Fibroblast of pulmonary artery (primary cell): Measurements from ENCODE around the gene CTBP2.

Experiments used
- DNase-seq: peaks from one replicate; pipeline ENCODE4 v3.0.0-alpha.2; 2010; ENCODE audit warnings: low read depth
- H3K4me3 ChIP-seq: replicated peaks from 2 replicates; pipeline ENCODE4 v1.5.1; 2011; ENCODE audit warnings: low read depth, mild to moderate bottlenecking, control low read depth, low read length, moderate library complexity
- TF ChIP-seq, protein P1 (sequence below): IDR thresholded peaks from 2 replicates; pipeline ENCODE4 v1.5.1; 2011; ENCODE audit warnings: mild to moderate bottlenecking, control low read depth, low read length, inconsistent platforms; ENCODE audit errors: missing control alignments

Gene CTBP2

DNA sequence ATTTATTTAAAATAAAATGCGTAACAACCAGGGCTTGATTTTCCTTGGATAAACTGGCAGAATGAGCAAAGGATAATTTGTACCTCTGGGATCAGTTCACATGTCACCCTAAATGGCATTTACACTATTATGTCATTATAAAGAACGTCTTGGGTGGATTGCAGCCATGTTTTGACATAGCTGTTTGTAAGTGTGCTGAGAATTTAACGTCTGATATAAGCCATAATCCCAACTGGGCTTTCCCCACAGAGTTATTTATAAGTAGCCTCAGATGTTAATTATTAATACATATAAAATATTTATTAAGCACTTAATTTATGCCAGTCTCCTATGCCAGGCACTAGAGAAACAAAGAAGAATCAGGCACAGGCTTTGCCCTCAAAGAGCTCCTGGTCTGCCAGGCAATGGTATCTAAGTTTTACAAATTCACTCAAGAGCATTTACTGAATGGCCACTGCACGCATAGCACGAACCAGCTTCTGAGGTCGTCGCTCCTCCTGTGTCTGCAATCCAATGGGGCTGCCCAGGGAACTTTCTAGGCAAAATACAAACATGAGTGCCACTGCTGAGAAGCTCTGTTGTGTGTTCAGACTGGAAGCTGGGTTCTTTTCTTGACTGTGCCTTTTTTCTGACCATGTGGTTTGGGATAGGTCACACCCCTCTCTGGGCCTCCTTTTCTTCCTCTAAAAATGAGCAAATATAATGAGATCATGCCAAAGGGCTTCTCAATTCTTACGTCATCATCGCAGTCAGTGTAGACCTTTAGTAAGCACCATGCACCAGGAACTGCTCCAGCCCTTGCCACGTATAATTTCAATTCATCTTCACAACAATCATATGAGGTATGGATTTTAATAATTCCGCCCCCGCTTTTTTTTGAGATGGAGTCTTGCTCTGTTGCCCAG lies 11.3 kb upstream of the CTBP2 start:
- no peak for DNase-seq
- TF ChIP-seq, protein P1, sequence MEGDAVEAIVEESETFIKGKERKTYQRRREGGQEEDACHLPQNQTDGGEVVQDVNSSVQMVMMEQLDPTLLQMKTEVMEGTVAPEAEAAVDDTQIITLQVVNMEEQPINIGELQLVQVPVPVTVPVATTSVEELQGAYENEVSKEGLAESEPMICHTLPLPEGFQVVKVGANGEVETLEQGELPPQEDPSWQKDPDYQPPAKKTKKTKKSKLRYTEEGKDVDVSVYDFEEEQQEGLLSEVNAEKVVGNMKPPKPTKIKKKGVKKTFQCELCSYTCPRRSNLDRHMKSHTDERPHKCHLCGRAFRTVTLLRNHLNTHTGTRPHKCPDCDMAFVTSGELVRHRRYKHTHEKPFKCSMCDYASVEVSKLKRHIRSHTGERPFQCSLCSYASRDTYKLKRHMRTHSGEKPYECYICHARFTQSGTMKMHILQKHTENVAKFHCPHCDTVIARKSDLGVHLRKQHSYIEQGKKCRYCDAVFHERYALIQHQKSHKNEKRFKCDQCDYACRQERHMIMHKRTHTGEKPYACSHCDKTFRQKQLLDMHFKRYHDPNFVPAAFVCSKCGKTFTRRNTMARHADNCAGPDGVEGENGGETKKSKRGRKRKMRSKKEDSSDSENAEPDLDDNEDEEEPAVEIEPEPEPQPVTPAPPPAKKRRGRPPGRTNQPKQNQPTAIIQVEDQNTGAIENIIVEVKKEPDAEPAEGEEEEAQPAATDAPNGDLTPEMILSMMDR: no peak
- H3K4me3 ChIP-seq: no peak overlapping the region

DNA sequence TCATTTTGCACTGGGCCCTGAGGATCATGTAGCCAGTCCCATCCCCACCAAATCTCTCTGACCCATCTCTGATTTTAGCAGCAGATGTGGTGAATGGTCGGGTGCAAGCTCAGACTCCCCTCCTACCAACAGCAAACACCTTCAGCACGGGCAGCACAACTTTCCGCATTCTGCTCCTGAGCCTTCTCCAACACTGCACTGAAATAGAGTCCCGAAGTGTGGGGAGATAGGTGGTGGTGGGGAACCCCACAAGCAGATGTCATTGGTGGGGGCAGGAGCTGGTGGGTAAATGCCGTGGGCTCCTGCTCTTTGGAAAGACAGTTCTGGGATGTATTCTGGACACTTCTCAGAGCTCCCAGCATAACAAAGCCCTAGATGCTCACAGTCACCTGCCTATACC lies 9.6 kb upstream of the CTBP2 start:
- H3K4me3 ChIP-seq: no peak overlapping the region
- no peak for DNase-seq
- TF ChIP-seq, protein P1: no peak

- no peak for DNase-seq
- TF ChIP-seq, protein P1: no peak
- no peak overlapping the region for H3K4me3 ChIP-seq
Measured at GRCh38 chr10:125169279-125169678, 8.9 kb upstream of the CTBP2 start.

DNA sequence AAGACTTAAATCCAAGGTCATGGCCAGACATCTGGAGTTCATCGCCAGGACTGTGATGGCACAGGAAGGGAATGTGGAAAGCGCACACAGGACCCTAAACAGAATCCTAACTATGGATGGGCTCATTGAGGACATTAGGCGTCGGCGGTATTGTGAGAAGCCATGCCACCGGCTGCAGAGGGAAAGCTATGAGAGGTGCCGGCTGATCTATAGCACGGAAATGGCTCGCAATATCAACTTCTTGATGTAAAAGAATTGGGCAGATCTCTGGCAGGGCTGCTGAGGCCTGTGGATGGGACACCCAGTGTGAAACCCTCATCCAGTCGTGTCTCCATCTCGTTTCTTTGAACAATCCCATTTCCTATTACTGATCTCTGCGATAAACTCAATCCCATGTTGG lies 6.3 kb upstream of the CTBP2 start:
- no peak for DNase-seq
- no peak overlapping the region for H3K4me3 ChIP-seq
- TF ChIP-seq, protein P1: no peak

DNA sequence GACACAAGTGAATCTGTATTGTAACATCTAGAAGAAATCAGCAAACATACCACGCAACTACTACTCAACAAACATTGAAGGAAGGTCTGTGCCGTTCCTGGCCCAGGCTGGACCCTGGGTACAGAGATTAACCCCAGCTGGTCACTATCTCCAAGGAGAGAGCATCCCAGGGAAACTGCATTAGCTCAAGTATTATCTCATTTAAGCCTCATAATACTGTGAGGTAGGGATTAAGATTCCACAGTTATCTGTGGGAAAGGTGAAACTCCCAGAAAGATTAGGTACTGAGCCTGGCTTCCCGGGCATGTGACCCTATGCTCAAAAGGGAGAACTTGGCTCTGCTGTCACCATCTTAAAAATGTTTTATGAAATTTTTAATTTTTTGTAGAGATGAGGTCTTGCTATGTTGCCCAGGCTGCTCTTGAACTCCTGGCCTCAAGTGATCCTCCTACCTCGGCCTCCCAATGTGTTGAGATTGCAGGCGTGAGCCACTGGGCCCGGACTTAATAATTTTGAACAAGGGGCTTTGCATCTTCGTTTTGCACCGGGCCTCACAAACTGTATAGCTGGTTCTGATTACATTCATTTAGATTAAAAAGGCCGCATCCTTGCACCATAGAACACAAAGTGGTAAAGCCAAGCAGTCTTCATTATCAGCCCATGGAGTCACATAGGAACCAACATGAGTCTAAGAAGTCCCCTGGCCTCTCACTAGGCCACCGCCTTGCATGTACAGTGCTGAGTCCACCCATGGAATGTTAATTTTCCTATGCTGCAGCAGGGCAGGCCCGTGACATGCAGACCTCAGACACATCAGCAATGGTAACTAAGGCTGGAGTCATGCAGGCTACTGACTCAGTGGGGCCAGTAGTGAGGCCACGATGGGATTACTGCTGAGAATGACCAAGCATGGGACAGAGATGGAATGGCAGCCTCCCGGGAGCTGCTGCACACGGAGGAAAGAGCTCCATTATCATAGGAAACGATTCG lies 5.5 kb upstream of the CTBP2 start:
- DNase-seq: no peak
- TF ChIP-seq, protein P1: no peak
- H3K4me3 ChIP-seq: no peak overlapping the region

DNA sequence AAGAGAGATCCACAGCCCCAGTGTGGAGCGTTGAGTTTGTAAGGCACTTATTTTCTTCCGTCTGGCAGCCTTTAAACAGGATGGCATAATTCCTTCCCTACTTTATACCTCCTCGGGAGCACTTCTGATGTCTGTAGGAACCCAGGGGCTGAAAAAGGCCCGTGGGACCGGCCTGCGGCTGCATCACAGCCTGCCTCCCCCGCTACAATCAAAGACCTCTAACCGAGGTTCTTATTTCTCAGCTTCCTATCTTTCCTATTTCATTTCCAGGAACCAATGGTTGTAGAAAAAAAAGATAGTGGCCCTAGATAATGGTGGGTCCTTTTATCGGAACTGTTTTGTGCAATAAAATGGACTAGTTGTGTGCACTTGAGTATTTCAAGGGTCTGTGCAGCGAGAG lies 4.1 kb upstream of the CTBP2 start:
- DNase-seq: no peak
- TF ChIP-seq, protein P1: no peak
- no peak overlapping the region for H3K4me3 ChIP-seq
